ENCODE results near the gene PPM1F.
A peak's percentile ranks its signal among the peaks of the same experiment; 100 is the strongest.

PPM1F gene

DNA sequence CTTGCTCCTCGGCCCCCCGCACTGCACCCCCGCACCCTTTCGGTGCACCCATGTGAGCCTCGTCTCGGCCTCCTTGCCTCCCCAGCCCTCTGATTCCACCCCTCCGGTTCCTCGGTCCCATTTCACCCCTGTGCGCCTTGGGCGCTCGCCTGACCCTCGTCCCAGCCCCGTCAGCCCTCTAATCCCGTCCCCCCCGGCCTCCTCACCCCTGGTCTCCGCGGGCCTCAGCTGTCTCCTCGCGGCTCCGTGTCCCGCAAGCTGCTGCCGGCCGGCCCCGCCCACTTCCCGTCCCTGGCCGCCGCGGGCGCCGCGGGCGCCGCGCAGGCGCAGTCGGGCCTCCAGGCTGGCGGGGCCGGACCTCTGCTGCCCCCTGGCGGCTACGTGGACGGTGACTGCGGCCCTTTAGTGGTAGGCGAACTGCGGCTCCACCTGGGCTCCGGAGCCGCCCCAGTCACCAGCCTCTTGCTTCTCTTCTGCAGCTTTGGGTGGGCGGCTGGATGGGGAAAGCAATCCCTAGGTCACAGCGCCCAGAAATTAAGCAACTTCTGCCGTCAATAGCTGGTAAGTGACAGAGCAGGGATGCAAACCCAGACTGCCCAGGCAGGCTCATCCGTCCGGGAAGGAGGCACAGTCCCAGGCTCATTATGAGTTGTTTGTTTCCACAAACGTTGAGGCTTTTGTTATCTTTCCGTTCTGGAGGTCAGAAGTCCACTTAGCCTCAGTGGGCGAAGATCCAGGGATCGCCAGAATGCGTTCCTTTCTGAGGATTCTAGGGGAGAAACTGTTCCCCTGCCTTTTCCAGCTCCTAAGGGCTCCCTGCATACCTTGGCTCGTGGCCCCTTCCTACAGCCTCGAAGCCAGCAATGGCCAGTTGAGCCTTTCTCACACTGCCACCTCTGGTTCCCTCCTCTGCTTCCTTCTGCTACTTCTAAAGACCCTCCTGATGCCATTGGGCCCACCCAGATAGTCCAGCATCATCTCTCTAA is at the start of gene PPM1F:
PPM1F (minus strand) TSS at position 263 of the 986 bp plus-strand sequence. CDS start 6,800 bp downstream, outside the sequence.
- peak; percentile 64 for DNase-seq (ENCODE audit: low read depth)
- TF ChIP-seq, protein P1, sequence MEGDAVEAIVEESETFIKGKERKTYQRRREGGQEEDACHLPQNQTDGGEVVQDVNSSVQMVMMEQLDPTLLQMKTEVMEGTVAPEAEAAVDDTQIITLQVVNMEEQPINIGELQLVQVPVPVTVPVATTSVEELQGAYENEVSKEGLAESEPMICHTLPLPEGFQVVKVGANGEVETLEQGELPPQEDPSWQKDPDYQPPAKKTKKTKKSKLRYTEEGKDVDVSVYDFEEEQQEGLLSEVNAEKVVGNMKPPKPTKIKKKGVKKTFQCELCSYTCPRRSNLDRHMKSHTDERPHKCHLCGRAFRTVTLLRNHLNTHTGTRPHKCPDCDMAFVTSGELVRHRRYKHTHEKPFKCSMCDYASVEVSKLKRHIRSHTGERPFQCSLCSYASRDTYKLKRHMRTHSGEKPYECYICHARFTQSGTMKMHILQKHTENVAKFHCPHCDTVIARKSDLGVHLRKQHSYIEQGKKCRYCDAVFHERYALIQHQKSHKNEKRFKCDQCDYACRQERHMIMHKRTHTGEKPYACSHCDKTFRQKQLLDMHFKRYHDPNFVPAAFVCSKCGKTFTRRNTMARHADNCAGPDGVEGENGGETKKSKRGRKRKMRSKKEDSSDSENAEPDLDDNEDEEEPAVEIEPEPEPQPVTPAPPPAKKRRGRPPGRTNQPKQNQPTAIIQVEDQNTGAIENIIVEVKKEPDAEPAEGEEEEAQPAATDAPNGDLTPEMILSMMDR (IDR thresholded peaks at IDR 0.05; ENCODE audit: insufficient read depth, low read depth, low read length, missing control alignments), result peak; percentile 60
- peak within 1 kb of the TSS; percentile 68 for H3K4me3 ChIP-seq (ENCODE audit: low read length)

GRCh38 chr22:22001664-22002525 is 49.2 kb upstream of the PPM1F start:
- H3K4me3 ChIP-seq (ENCODE audit: low read length), result no peak overlapping the region
- no peak for DNase-seq (ENCODE audit: low read depth)
- TF ChIP-seq, protein P1 (IDR thresholded peaks at IDR 0.05; ENCODE audit: insufficient read depth, low read depth, low read length, missing control alignments), result no peak

DNA sequence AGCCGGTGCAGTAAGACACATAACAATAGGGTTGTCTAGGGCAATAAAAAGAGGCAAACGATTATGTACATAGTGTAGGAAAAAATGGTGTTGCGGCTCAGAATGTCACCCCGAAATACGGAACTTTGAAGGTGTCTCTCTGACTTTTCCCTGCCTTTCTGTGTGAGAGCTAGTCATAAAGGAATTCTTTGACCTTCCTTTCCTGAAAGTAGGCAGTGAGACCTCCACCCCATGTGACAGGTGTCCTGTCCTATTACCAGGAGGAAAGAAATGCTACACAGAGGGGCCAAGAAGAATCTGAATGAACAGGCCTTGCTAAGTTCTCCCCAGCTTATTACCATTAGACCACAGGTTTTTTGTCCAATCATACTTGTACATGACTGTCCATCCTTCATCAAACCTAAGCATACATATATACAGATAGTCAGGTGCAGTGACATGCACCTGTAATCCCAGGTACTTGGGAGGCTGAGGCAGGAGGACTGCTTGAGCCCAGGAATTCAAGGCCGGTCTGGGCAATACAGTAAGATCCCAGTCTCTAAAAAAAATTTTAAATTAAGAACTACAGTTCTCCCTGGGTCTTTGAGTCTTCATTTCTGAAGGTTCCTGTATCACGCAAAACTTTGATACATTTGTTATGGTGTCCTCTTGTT is 46.1 kb upstream of the PPM1F start:
- H3K4me3 ChIP-seq (ENCODE audit: low read length), result no peak overlapping the region
- DNase-seq (ENCODE audit: low read depth), result no peak
- TF ChIP-seq, protein P1 (IDR thresholded peaks at IDR 0.05; ENCODE audit: insufficient read depth, low read depth, low read length, missing control alignments), result no peak

GRCh38 chr22:21996175-21996720 is 43.6 kb upstream of the PPM1F start:
- no peak for DNase-seq (ENCODE audit: low read depth)
- TF ChIP-seq, protein P1 (IDR thresholded peaks at IDR 0.05; ENCODE audit: insufficient read depth, low read depth, low read length, missing control alignments), result no peak
- no peak overlapping the region for H3K4me3 ChIP-seq (ENCODE audit: low read length)

DNA sequence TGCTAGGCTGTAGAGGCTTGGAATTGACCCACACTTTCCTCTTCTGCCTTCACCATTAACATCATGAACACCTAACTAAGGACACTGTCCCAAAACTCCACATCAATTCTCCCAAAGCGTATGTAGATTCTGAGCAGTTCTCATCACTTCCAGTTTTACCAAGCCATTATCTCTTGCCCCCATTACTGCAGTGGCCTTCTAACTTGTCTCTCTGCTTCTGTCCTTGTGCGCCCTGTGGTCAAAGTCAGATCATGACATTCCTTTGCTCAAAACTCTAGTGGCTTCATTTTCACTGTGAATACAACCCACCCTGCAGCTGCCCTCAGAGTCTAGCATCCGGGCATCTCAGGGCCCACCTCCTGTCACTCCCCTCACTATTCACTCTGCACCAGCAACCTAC is 43.0 kb upstream of the PPM1F start:
- DNase-seq (ENCODE audit: low read depth), result no peak
- TF ChIP-seq, protein P1 (IDR thresholded peaks at IDR 0.05; ENCODE audit: insufficient read depth, low read depth, low read length, missing control alignments), result no peak

DNA sequence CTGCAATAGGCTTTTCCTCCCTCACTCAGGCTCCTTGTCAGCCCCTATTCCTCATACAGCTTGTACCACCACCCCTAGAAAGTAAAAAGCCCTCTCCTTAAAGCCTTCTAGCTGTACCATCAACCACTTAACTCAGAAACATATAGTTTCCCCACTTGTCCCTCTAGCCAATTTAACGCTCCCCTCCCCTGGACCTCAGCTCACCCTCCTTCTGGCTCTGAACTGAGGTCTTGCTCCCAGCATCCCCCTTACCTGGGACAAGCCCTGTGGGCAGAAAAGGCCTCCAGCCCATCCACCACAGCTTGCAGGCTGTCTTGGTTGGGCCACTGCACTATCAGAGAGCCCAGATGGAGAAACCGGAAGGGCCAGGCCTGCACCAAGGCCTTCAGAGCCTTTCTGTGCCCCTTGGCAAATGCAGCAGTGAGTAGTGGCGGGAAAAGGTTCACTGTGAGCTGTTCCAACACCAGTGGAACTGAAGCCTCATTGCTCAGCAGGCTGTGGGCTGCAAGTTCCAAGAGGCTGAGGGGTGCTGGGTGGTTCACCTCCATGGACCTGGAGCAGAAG is 42.3 kb upstream of the PPM1F start:
- TF ChIP-seq, protein P1 (IDR thresholded peaks at IDR 0.05; ENCODE audit: insufficient read depth, low read depth, low read length, missing control alignments), result no peak
- no peak overlapping the region for H3K4me3 ChIP-seq (ENCODE audit: low read length)
- no peak for DNase-seq (ENCODE audit: low read depth)

More for the DNA sequence above, 43.0 kb upstream of the PPM1F start:
- H3K4me3 ChIP-seq (ENCODE audit: low read length), result no peak overlapping the region

Measured in epithelial cell of esophagus (primary cell).